Measurements from ENCODE around the gene LAMC3.

GRCh38 chr9:131013771-131014676 is 5.0 kb downstream of the LAMC3 start:
- TF ChIP-seq CTCF (IDR thresholded peaks at IDR 0.05; ENCODE audit: insufficient read depth, low read depth, low read length) (no peak), EZH2 (IDR thresholded peaks at IDR 0.05; ENCODE audit: insufficient read depth, low read length) (peak; percentile 32)

All from astrocyte (in vitro differentiated cells and primary cell).